WTC11 (cell line): ENCODE data around the gene FBXL14.
"Not testable (repeated sequence)": the region's sequence is repeated elsewhere in the genome, so short reads cannot be mapped to it uniquely, and the experiment has no call there.

Source experiments
- CBFB ChIP-seq: sonication (generic); formaldehyde crosslinking; IDR thresholded peaks from 2 replicates; pipeline ENCODE4 v1.8.1; 2022; ENCODE audit warnings: mild to moderate bottlenecking, low read depth, missing genetic modification reagents
- RELA ChIP-seq: sonication (generic); formaldehyde crosslinking; IDR thresholded peaks from 2 replicates; pipeline ENCODE4 v1.8.1; 2022; ENCODE audit warnings: missing genetic modification reagents, mild to moderate bottlenecking, borderline replicate concordance
- TF ChIP-seq, protein P1 (sequence below): sonication (generic); formaldehyde crosslinking; IDR thresholded peaks from 2 replicates; pipeline ENCODE4 v1.8.1; 2023; ENCODE audit warnings: mild to moderate bottlenecking, missing genetic modification reagents, moderate library complexity
- TF ChIP-seq, protein P2 (sequence below): fragments of 200-600 bp; IDR thresholded peaks from 2 replicates; pipeline ENCODE4 v1.8.0; 2022; ENCODE audit warnings: antibody characterized with exemption
- TF ChIP-seq, protein P3 (sequence below): sonication (generic); formaldehyde crosslinking; IDR thresholded peaks from 2 replicates; pipeline ENCODE4 v1.8.0; 2022; ENCODE audit warnings: mild to moderate bottlenecking, missing genetic modification reagents
- TF ChIP-seq, protein P4 (sequence below): sonication (generic); formaldehyde crosslinking; IDR thresholded peaks from 2 replicates; pipeline ENCODE4 v1.8.0; 2022; ENCODE audit warnings: missing genetic modification reagents
- TF ChIP-seq, protein P5 (sequence below): sonication (generic); formaldehyde crosslinking; IDR thresholded peaks from 2 replicates; pipeline ENCODE4 v1.8.1; 2023; ENCODE audit warnings: mild to moderate bottlenecking, missing genetic modification reagents, moderate library complexity
- TF ChIP-seq, protein P6 (sequence below): fragments of 250-450 bp; sonication (Bioruptor Pico); IDR thresholded peaks from 2 replicates; pipeline ENCODE4 v1.9.0; 2021; ENCODE audit warnings: mild to moderate bottlenecking
- TF ChIP-seq, protein P7 (sequence below): sonication (generic); formaldehyde crosslinking; IDR thresholded peaks from 2 replicates; pipeline ENCODE4 v1.8.0; 2023; ENCODE audit warnings: missing genetic modification reagents

DNA sequence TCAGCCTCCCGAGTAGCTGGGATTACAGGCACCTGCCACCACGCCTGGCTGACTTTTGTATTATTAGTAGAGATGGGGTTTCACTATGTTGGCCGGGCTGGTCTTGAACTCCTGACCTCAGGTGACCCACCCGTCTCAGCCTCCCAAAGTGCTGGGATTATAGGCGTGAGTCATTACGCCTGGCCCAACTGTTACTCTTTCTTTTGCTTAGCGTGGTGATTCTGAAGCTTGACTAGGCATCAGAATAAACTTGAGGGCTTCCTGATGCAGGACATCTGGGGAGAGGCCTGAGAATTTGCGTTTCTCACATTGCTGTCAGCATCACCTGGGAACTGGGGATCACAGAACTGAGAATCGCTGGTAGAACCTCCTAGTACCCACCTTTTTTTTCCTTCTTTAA is 8.3 kb upstream of the FBXL14 start:
- TF ChIP-seq, protein P1, sequence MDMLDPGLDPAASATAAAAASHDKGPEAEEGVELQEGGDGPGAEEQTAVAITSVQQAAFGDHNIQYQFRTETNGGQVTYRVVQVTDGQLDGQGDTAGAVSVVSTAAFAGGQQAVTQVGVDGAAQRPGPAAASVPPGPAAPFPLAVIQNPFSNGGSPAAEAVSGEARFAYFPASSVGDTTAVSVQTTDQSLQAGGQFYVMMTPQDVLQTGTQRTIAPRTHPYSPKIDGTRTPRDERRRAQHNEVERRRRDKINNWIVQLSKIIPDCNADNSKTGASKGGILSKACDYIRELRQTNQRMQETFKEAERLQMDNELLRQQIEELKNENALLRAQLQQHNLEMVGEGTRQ (CRISPR knock-in tag): not testable (repeated sequence)
- TF ChIP-seq, protein P2, sequence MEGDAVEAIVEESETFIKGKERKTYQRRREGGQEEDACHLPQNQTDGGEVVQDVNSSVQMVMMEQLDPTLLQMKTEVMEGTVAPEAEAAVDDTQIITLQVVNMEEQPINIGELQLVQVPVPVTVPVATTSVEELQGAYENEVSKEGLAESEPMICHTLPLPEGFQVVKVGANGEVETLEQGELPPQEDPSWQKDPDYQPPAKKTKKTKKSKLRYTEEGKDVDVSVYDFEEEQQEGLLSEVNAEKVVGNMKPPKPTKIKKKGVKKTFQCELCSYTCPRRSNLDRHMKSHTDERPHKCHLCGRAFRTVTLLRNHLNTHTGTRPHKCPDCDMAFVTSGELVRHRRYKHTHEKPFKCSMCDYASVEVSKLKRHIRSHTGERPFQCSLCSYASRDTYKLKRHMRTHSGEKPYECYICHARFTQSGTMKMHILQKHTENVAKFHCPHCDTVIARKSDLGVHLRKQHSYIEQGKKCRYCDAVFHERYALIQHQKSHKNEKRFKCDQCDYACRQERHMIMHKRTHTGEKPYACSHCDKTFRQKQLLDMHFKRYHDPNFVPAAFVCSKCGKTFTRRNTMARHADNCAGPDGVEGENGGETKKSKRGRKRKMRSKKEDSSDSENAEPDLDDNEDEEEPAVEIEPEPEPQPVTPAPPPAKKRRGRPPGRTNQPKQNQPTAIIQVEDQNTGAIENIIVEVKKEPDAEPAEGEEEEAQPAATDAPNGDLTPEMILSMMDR: not testable (repeated sequence)
- TF ChIP-seq, protein P3, sequence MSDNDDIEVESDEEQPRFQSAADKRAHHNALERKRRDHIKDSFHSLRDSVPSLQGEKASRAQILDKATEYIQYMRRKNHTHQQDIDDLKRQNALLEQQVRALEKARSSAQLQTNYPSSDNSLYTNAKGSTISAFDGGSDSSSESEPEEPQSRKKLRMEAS (CRISPR knock-in tag): not testable (repeated sequence)
- TF ChIP-seq, protein P4, sequence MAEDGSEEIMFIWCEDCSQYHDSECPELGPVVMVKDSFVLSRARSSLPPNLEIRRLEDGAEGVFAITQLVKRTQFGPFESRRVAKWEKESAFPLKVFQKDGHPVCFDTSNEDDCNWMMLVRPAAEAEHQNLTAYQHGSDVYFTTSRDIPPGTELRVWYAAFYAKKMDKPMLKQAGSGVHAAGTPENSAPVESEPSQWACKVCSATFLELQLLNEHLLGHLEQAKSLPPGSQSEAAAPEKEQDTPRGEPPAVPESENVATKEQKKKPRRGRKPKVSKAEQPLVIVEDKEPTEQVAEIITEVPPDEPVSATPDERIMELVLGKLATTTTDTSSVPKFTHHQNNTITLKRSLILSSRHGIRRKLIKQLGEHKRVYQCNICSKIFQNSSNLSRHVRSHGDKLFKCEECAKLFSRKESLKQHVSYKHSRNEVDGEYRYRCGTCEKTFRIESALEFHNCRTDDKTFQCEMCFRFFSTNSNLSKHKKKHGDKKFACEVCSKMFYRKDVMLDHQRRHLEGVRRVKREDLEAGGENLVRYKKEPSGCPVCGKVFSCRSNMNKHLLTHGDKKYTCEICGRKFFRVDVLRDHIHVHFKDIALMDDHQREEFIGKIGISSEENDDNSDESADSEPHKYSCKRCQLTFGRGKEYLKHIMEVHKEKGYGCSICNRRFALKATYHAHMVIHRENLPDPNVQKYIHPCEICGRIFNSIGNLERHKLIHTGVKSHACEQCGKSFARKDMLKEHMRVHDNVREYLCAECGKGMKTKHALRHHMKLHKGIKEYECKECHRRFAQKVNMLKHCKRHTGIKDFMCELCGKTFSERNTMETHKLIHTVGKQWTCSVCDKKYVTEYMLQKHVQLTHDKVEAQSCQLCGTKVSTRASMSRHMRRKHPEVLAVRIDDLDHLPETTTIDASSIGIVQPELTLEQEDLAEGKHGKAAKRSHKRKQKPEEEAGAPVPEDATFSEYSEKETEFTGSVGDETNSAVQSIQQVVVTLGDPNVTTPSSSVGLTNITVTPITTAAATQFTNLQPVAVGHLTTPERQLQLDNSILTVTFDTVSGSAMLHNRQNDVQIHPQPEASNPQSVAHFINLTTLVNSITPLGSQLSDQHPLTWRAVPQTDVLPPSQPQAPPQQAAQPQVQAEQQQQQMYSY (CRISPR knock-in tag): not testable (repeated sequence)
- not testable (repeated sequence) for TF ChIP-seq RELA, CBFB (CRISPR knock-in tag)
- TF ChIP-seq, protein P5, sequence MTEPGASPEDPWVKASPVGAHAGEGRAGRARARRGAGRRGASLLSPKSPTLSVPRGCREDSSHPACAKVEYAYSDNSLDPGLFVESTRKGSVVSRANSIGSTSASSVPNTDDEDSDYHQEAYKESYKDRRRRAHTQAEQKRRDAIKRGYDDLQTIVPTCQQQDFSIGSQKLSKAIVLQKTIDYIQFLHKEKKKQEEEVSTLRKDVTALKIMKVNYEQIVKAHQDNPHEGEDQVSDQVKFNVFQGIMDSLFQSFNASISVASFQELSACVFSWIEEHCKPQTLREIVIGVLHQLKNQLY: not testable (repeated sequence)
- TF ChIP-seq, protein P6, sequence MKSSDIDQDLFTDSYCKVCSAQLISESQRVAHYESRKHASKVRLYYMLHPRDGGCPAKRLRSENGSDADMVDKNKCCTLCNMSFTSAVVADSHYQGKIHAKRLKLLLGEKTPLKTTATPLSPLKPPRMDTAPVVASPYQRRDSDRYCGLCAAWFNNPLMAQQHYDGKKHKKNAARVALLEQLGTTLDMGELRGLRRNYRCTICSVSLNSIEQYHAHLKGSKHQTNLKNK (CRISPR knock-in tag): not testable (repeated sequence)
- TF ChIP-seq, protein P7, sequence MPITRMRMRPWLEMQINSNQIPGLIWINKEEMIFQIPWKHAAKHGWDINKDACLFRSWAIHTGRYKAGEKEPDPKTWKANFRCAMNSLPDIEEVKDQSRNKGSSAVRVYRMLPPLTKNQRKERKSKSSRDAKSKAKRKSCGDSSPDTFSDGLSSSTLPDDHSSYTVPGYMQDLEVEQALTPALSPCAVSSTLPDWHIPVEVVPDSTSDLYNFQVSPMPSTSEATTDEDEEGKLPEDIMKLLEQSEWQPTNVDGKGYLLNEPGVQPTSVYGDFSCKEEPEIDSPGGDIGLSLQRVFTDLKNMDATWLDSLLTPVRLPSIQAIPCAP (CRISPR knock-in tag): not testable (repeated sequence)
